Neural cell (in vitro differentiated cells): ENCODE measurements around the gene KDM4B. TPM values are rescaled to one million over a fixed set of nuclear protein-coding genes. Genes with fewer than 3 reads are reported as not detected.

ENCODE experiments used
- H2AFZ ChIP-seq: fragments of 200-600, 300-800 bp; sonication (generic), shearing (Covaris generic); 2 replicates; pipeline ENCODE4 v1.6.0; 2014; ENCODE audit warnings: low read depth, mild to moderate bottlenecking, antibody characterized with exemption, low read length, moderate library complexity
- H3F3A ChIP-seq: fragments of 200-600 bp; shearing (Covaris generic); 2 replicates; pipeline ENCODE4 v1.6.1; 2016; ENCODE audit warnings: mild to moderate bottlenecking, moderate library complexity, mixed read lengths, antibody characterized with exemption, low read length; ENCODE audit not compliant: insufficient read depth, poor library complexity, severe bottlenecking
- H3K27ac ChIP-seq: fragments of 200-600, 300-800 bp; sonication (generic), shearing (Covaris generic); 2 replicates; pipeline ENCODE4 v1.5.1; 2014; ENCODE audit warnings: mild to moderate bottlenecking, low read length, moderate library complexity
- H3K27me3 ChIP-seq: fragments of 300-800, 200-600 bp; sonication (generic), shearing (Covaris generic); 2 replicates; pipeline ENCODE4 v1.6.0; 2014; ENCODE audit warnings: mild to moderate bottlenecking, low read depth, low read length, moderate library complexity; ENCODE audit not compliant: insufficient read depth
- H3K36me3 ChIP-seq: fragments of 300-800, 200-600 bp; sonication (generic), shearing (Covaris generic); 2 replicates; pipeline ENCODE4 v1.5.1; 2014; ENCODE audit warnings: mild to moderate bottlenecking, antibody characterized with exemption, low read length, moderate library complexity; ENCODE audit not compliant: insufficient read depth
- H3K4me2 ChIP-seq: fragments of 300-800, 200-600 bp; sonication (generic), shearing (Covaris generic); 2 replicates; pipeline ENCODE4 v1.6.0; 2014; ENCODE audit warnings: mild to moderate bottlenecking, low read length
- H3K4me3 ChIP-seq: fragments of 300-800, 200-600 bp; sonication (generic), shearing (Covaris generic); 2 replicates; pipeline ENCODE4 v1.5.1; 2014; ENCODE audit warnings: mild to moderate bottlenecking, low read length, moderate library complexity
- H3K79me2 ChIP-seq: fragments of 200-600 bp; shearing (Covaris generic); replicated peaks from 2 replicates; pipeline ENCODE4 v1.6.0; 2014; ENCODE audit warnings: mild to moderate bottlenecking, low read length, moderate library complexity; ENCODE audit not compliant: insufficient read depth
- H3K9ac ChIP-seq: fragments of 300-800, 200-600 bp; sonication (generic), shearing (Covaris generic); 2 replicates; pipeline ENCODE4 v1.6.1; 2016; ENCODE audit warnings: mild to moderate bottlenecking, low read length, mixed read lengths
- H3K9me2 ChIP-seq: fragments of 200-600 bp; shearing (Covaris generic); 2 replicates; pipeline ENCODE4 v1.6.1; 2016; ENCODE audit warnings: mild to moderate bottlenecking, low read length, mixed read lengths; ENCODE audit not compliant: insufficient read depth
- H3K9me3 ChIP-seq: fragments of 200-600, 300-800 bp; sonication (generic), shearing (Covaris generic); 2 replicates; pipeline ENCODE4 v1.6.1; 2016; ENCODE audit warnings: mild to moderate bottlenecking, mixed run types, low read length, moderate library complexity, mixed read lengths
- H4K20me1 ChIP-seq: fragments of 200-600 bp; shearing (Covaris generic); 2 replicates; pipeline ENCODE4 v1.6.1; 2016; ENCODE audit warnings: mild to moderate bottlenecking, mixed run types; ENCODE audit not compliant: insufficient read depth
- EP300 ChIP-seq: fragments of 450-650 bp; conservative IDR thresholded peaks from 2 replicates; pipeline ENCODE4 v1.6.1; 2014; ENCODE audit warnings: antibody characterized with exemption, mild to moderate bottlenecking, moderate library complexity; ENCODE audit not compliant: poor library complexity, severe bottlenecking
- EZH2 ChIP-seq: fragments of 200-600, 300-800 bp; shearing (Covaris generic), sonication (generic); IDR thresholded peaks from 2 replicates; pipeline ENCODE4 v1.6.1; 2014; ENCODE audit warnings: antibody characterized with exemption, low read length, borderline replicate concordance, mild to moderate bottlenecking; ENCODE audit not compliant: insufficient read depth, poor library complexity, severe bottlenecking
- MXI1 ChIP-seq: fragments of 450-650 bp; conservative IDR thresholded peaks from 2 replicates; pipeline ENCODE4 v1.6.1; 2014; ENCODE audit warnings: antibody characterized with exemption, mild to moderate bottlenecking; ENCODE audit not compliant: poor library complexity, severe bottlenecking
- POLR2AphosphoS5 ChIP-seq: IDR thresholded peaks from 2 replicates; pipeline ENCODE4 v1.6.1; 2012
- RAD21 ChIP-seq: fragments of 450-650 bp; conservative IDR thresholded peaks from 2 replicates; pipeline ENCODE4 v1.6.1; 2014; ENCODE audit warnings: antibody characterized with exemption, mild to moderate bottlenecking, moderate library complexity
- SMC3 ChIP-seq: fragments of 450-650 bp; conservative IDR thresholded peaks from 2 replicates; pipeline ENCODE4 v1.6.1; 2014; ENCODE audit warnings: antibody characterized with exemption, mild to moderate bottlenecking, moderate library complexity; ENCODE audit not compliant: poor library complexity
- TAF1 ChIP-seq: IDR thresholded peaks from 2 replicates; pipeline ENCODE4 v1.6.1; 2012; ENCODE audit warnings: low read depth
- polyA plus RNA-seq: library from polyadenylated mRNA; depleted of rRNA; stranded (reverse); fragments of >200 nt; gene quantifications from 2 replicates; pipeline ENCODE4 v1.2.3, GENCODE V29; 2014
- TF ChIP-seq, protein P1 (sequence below): fragments of 450-650 bp; IDR thresholded peaks from 2 replicates; pipeline ENCODE4 v1.5.1; 2014; ENCODE audit warnings: antibody characterized with exemption, mild to moderate bottlenecking, moderate library complexity; ENCODE audit not compliant: poor library complexity, severe bottlenecking
- TF ChIP-seq, protein P2 (sequence below): IDR thresholded peaks from 2 replicates; pipeline ENCODE4 v1.6.1; 2012; ENCODE audit warnings: borderline replicate concordance

Gene KDM4B
- polyA plus RNA-seq, 1 donor from 2014 or later = 19.1 TPM

DNA sequence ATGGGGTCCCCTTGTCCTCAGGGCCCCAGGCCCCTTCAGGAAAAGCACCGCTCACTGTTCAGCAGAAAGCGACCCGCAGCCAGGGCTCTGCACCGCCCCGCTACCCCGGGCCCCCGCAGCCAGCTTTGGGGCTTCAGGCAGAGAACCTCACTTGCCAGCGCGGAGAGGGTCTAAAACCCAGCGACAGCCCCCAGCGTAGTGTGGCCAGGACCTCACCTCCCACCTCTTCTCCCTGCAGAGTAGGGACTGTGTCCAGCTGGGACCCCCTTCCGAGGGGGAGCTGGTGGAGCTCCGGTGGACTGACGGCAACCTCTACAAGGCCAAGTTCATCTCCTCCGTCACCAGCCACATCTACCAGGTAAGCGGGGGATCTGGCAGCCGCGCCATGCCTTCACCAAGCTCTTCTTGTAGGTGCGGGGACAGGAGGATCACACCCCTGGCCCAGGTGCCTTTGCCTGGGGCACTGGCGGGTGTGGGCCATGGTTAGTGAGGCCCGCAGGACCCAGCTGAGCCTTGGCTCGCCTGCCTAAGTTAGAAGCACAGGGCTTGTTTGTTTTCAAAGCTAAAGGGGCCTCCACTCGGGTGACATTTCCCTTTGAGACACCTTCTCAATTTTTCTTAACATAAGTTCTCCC is 175.7 kb downstream of the KDM4B start:
- no peak overlapping the region for H3K27ac ChIP-seq
- H3K79me2 ChIP-seq = no peaks in the 10 kb centered on the region
- H3K27me3 ChIP-seq = no peaks in the 10 kb centered on the region
- H4K20me1 ChIP-seq = no peaks in the 10 kb centered on the region
- no peaks in the 10 kb centered on the region for H3K9me2 ChIP-seq
- TF ChIP-seq, protein P1, sequence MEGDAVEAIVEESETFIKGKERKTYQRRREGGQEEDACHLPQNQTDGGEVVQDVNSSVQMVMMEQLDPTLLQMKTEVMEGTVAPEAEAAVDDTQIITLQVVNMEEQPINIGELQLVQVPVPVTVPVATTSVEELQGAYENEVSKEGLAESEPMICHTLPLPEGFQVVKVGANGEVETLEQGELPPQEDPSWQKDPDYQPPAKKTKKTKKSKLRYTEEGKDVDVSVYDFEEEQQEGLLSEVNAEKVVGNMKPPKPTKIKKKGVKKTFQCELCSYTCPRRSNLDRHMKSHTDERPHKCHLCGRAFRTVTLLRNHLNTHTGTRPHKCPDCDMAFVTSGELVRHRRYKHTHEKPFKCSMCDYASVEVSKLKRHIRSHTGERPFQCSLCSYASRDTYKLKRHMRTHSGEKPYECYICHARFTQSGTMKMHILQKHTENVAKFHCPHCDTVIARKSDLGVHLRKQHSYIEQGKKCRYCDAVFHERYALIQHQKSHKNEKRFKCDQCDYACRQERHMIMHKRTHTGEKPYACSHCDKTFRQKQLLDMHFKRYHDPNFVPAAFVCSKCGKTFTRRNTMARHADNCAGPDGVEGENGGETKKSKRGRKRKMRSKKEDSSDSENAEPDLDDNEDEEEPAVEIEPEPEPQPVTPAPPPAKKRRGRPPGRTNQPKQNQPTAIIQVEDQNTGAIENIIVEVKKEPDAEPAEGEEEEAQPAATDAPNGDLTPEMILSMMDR = no peak
- TF ChIP-seq EP300 (no peak), RAD21 (no peak), TAF1 (no peak), MXI1 (no peak), POLR2AphosphoS5 (no peak), EZH2 (no peak), SMC3 (no peak)
- TF ChIP-seq, protein P2, sequence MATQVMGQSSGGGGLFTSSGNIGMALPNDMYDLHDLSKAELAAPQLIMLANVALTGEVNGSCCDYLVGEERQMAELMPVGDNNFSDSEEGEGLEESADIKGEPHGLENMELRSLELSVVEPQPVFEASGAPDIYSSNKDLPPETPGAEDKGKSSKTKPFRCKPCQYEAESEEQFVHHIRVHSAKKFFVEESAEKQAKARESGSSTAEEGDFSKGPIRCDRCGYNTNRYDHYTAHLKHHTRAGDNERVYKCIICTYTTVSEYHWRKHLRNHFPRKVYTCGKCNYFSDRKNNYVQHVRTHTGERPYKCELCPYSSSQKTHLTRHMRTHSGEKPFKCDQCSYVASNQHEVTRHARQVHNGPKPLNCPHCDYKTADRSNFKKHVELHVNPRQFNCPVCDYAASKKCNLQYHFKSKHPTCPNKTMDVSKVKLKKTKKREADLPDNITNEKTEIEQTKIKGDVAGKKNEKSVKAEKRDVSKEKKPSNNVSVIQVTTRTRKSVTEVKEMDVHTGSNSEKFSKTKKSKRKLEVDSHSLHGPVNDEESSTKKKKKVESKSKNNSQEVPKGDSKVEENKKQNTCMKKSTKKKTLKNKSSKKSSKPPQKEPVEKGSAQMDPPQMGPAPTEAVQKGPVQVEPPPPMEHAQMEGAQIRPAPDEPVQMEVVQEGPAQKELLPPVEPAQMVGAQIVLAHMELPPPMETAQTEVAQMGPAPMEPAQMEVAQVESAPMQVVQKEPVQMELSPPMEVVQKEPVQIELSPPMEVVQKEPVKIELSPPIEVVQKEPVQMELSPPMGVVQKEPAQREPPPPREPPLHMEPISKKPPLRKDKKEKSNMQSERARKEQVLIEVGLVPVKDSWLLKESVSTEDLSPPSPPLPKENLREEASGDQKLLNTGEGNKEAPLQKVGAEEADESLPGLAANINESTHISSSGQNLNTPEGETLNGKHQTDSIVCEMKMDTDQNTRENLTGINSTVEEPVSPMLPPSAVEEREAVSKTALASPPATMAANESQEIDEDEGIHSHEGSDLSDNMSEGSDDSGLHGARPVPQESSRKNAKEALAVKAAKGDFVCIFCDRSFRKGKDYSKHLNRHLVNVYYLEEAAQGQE = no peak
- H3K9ac ChIP-seq = no peak overlapping the region
- H3F3A ChIP-seq = no peaks in the 10 kb centered on the region
- no peaks in the 10 kb centered on the region for H3K9me3 ChIP-seq
- no peak overlapping the region for H3K4me3 ChIP-seq
- no peak overlapping the region for H2AFZ ChIP-seq
- H3K4me2 ChIP-seq = no peak overlapping the region
- H3K36me3 ChIP-seq = no peaks in the 10 kb centered on the region

DNA sequence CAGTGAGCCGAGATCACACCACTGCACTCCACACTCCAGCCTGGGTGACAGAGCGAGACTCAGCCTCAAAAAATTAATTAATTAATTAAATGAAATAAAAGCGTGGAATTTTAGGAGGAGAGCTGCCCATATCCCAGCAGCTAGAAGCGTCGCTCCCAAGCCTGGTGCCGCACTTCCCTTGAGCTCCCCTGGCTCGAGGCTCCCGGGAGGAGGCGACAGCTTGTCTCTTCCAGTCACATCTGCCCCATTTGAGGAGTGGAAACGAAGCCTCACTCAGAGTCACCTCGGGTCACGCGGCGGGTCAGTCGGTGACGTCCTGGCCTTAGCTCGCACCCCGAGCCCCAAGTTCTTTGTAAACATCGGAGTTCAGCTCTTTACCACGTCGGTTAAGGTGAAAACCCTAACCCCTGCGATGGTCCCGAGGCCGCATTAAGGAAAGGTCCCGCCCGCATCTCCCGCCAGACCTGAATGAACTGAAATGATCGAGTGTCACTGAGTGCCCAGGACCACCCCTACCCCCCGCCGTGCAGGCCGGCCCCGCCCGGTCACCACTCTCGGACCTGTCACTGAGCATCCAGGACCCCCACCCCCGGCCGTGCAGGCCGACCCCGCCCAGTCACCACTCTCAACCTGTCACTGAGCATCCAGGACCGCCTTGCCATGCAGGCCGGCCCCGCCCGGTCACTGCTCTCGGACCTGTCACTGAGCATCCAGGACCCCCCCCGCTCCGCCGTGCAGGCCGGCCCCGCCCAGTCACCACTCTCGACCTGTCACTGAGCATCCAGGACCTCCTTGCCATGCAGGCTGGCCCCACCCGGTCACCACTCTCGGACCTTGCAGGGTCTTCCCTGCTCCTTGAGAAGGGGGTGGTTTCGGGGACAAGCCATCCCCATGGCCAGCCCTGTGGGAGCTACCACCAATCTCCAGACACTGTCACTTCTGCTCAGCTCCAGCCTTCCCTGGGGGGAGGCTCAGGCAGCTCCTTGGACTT is 176.9 kb downstream of the KDM4B start:
- Histone ChIP-seq H4K20me1 (no peaks in the 10 kb centered on the region), H3K9ac (no peak overlapping the region), H3K4me3 (no peak overlapping the region), H3K27me3 (no peaks in the 10 kb centered on the region), H3K79me2 (no peaks in the 10 kb centered on the region), H3K9me3 (no peaks in the 10 kb centered on the region), H3K9me2 (no peaks in the 10 kb centered on the region), H3F3A (no peaks in the 10 kb centered on the region), H3K4me2 (no peak overlapping the region), H3K36me3 (no peaks in the 10 kb centered on the region), H2AFZ (no peak overlapping the region), H3K27ac (no peak overlapping the region)
- TF ChIP-seq SMC3 (no peak), EZH2 (no peak), EP300 (no peak), MXI1 (no peak), TAF1 (no peak), RAD21 (no peak), POLR2AphosphoS5 (no peak)
- TF ChIP-seq, protein P1 = no peak
- TF ChIP-seq, protein P2 = no peak
